Measurements from ENCODE around the gene LAMTOR5.
A peak's percentile ranks its signal among the peaks of the same experiment; 100 is the strongest.

LAMTOR5 gene

DNA sequence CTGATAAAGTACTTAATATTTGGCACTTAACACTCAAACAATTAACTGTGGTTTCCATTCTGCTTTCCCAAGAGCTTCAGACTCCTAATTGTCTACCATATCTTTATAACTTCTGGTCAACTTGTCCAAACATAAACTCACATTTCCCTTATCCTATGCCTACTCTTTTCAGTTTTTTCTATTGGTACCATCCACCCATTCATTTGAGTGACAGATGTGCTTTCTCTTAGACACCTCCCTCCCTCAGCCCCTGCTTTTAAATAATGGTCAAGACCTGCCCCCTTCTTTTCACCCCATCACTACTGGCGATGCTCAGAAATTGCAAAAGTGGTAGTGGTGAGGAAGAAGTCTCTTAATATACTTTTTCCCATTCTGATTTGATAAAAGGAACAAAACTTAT is 22.1 kb downstream of the LAMTOR5 start:
- DNase-seq, result no peak

DNA sequence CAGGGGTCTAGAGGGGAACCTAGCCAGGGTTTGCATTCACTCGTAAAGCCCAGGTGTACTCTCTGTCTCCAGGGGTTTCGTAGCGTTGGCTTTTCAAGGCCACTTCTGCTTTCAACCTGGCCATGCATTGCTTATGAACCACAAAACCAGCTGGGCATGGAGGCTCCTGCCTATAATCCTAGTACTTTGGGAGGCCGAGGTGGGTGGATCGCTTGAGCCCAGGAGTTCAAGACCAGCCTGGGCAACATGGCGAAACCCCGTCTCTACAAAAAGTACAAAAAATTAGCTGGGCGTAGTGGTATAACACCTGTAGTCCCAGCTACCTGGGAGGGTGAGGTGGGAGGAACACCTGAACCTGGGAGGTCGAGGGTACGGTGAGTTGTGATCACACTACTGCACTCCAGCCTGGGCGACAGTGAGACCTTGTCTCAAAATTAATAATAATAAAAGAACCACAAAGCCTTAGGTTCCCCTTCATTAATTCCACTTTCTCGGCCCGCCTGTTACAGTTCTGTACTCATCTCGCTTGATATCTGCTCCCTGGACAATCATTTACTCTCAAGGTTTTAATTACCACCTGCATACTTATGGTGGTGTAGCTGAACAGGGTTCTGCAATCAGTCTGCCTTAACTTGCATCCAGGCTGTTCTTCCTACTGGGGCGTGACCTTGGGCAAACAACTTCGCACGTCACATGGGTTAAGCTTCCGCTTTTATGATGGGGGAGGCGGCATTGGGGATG is 22.7 kb downstream of the LAMTOR5 start:
- DNase-seq, result no peak

DNA sequence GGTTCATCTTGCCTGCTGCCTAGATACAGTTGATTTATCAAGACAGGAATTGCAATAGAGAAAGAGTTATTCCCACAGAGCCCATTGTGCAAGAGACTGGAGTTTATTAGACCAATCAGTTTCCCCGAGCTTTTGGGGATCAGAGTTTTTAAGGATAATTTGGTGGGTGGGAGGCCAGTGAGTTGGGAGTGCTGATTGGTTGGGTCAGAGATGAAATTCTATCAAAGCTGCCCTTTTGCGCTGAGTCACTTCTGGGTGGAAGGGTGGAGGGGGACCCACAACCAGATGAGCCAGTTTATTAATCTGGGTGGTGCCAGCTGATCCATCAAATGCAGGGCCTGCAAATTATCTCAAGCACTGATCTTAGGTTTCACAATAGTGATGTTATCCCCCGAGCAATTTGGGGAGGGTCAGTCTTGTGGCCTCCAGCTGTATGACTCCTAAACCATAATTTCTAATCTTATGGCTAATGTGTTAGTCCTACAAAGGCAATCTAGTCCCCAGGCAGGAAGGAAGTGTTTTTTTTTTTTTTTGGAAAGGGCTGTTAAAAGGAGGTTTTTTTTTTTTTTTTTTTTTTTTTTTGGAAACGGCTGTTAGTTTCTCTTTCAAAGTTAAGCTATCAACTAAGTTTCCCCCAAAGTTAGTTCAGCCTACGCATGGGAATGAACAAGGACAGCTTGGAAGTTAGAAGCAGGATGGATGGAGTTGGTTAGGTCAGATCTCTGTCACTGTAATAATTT is 24.1 kb downstream of the LAMTOR5 start:
- peak; percentile 32 for DNase-seq

DNA sequence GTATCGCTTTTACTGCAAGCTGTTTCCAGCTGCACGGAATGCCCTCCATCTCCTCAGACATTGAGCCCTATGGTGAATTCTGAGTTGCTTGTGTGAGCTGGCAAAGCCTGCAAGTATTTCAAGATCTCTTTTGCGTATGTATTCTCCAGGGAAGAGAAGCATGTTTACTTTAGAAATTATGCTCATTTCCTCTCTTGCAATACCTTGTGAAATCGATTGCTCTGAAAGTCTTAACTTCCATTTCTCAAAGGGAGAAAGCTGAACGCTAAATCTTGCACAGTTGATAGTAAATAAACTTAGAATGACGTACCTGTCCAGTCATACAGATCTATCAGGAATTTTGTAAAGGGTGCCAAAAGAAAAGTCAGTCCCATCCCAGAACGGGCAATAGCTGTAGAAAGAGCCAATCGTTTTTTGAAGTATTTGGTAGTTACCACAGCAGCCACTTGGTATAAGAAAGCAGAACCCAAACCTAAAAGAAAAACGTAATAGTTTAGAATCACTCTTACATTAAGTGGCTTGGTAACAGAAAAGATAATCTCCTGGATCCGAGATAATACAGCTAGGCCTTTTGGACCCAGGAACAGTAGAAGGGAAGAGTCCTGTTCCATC is 26.7 kb downstream of the LAMTOR5 start:
- peak; percentile 89 for DNase-seq

DNA sequence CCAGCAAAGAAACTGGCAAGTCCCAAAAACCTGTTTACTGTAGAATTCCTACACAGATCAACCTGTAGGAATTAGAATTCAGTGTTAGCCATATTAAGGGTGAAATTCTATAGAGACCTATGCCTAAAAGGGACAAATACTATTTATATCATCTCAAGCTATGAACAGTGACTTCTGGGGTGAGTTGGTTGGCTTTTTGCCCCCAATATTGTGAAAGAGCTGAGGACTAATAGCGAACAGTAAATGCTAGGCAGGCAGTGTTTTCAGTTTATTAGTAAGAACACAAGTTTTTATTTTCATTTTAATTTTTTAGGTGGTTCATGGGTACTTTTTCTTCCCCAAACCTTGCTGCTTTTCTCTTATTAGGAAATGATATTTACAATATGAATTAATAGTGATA is 32.0 kb downstream of the LAMTOR5 start:
- no peak for DNase-seq

DNA sequence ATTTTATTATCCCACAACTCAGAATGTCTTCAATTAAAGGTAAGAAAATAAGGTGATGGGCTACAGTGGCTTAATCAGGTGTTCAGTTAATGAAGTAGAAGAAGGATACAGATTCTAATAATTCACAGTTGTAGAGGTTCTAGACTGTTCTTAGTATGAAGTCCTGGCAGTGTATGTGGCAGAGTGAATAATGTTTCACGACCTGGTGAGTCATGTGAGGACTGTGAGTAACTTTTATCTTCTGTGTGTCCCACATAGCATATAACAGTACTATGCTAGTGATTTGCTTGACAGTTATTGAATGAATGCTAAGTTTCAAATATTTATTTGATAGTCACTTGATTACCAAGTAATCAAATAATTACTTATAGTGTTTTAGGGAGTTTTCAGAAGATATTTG is 36.7 kb downstream of the LAMTOR5 start:
- peak; percentile 71 for DNase-seq

DNA sequence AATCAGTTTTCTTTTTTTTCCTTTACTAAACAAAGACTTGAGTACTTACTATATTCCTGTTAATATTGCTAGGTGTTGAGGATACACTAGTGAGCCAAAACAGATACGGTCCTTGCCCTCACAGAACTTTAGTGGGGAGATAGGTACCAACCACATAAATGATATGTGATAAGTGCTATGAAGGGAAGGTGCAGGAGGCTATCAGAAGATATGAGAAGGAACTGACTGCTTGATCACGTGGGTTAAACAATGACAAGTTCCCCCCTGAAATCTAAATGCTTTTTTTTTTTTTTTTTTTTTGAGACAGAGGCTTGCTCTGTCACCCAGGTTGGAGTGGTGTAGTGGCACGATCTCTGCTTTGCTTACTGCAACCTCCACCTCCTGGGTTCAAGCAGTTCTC is 43.3 kb downstream of the LAMTOR5 start:
- no peak for DNase-seq

DNA sequence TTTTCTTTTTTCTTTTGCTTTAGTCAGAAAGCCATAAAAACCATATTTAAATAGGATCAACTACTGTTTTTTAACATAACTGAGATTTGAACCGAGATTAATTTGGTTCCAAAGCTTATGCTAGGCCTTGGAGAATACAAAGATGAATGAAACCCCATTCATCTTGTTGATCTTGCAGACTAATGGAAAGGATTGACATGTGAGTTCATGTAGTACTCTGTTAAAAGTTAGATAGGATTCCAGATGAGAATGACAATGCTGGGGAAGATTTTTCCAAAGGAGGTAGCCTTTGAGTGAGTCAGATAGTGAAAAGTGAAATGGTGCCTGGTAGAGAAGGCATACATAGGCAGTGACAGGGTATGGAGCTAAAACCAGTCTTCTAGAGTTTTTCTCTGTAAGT is 45.6 kb downstream of the LAMTOR5 start:
- DNase-seq, result no peak

DNA sequence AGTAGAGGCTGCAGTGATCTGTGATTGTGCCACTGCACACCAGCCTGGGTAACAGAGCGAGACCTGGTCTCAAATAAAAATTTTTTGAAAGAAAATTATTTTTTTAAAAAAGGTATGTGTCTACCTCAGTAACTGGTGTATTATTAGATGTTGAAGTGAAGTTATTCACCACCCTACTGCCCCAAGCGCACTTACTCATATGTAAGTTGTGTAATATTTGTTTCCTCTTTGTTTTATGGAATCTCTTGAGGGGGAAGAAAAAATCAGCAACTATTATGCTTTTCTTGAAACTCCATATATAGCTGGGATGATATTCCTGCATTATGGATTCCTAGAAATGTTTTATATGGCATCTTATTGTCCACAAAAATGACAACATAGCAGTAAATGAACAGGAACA is 47.1 kb downstream of the LAMTOR5 start:
- DNase-seq, result no peak

DNA sequence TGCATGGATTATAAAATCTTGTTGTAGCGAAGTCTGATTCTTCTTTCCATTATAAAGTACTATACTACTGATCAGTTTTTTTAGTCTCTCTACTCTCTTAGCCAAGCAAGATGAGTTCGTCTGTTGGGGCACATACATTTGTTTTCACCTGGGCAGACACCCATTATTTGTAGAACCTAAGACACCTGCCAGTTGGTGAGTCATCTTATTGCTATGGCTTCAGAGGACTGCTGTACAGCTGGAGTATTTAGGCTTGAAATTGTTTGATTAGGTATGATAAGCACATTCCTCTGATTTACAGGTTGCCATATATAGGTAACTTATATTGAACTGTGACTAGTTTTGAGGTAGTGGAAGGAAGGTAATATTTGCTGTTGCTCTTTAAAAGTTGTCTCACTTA is 51.1 kb downstream of the LAMTOR5 start:
- no peak for DNase-seq

DNA sequence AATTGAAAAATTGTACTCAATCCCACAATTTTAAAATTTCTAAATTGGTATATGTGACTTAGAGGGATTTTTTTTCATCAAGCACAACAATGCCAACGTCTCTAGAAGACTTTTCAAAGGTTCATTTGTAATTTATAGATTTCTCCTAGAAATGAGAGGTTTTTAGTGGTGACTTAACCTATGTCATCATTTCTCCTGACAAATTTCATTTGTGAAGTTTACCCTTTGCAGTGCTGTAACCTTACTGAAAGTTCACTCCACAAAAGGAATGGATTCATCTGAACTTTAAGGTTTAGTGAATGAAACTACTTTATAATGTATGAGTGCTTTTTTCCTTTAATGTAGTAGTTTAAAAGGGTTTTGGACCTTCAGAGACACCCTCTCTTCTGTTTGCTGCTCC is 52.2 kb downstream of the LAMTOR5 start:
- no peak for DNase-seq
